ENCODE measurements around the gene IFIT1.
"Not testable (repeated sequence)": the region's sequence is repeated elsewhere in the genome, so short reads cannot be mapped to it uniquely, and the experiment has no call there.

IFIT1 gene

DNA sequence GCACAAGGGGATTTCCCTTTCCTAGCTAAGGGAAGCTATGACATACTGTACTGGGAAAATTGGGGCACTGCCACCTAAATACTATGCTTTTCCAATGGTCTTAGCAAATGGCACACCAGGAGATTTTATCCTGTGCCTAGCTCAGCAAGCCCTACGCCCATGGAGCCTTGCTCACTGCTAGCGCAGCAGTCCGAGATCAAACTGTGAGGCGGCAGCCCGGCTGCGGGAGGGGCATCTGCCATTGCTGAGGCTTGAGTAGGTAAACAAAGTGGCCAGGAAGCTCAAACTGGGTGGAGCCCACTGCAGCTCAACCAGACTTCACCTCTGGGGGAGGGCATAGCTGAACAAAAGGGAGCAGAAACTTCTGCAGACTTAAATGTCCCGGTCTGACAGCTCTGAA, 52.4 kb downstream of the IFIT1 start:
- not testable (repeated sequence) for DNase-seq

DNA sequence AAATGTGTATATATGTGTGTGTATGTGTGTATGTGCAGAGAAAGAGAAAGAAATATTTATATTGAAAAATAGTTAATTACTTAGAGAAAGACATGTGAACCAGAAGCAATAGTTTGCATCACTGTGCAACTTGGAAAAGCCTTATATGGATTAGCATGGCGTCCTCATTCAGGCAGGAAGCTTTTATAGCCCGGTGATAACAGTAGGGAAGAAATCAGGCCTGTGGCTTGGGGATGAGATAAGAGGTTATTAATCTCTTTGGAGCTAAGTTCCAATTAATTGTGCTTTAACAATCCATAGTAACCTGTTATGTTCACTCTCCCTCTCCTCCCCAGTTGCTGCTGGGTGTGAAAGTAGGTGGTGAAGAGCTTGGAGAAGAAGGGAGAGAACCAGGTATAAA, 58.5 kb downstream of the IFIT1 start:
- no peak for DNase-seq

DNA sequence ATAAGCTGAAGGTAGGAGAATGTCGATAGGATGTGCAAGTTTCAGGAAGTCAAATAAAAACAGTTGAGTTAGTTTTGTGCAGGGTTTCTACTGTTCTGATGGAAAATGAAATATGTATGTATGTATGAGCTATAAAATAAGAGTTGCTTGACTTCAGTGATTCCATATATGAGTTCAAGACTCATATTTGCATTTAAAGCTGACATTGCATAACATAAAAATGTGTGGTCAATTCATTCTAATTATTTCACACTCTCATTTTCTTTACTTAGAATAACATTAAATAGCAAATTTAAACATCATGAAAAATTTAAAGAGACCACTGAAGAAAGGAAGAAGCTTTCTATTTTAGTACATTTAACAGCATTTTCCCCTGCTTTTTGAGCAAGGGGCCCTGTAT, 59.8 kb downstream of the IFIT1 start:
- no peak for DNase-seq

- DNase-seq = no peak
Observed at GRCh38 chr10:89454561-89455347, 62.3 kb downstream of the IFIT1 start.
